WTC11 (cell line): ENCODE data around the gene ZBTB22.

ENCODE experiments used
- CREB1 ChIP-seq: sonication (generic); formaldehyde crosslinking; IDR thresholded peaks from 2 replicates; pipeline ENCODE4 v1.8.0; 2023; ENCODE audit warnings: mild to moderate bottlenecking, missing genetic modification reagents
- SP1 ChIP-seq: sonication (generic); formaldehyde crosslinking; conservative IDR thresholded peaks from 2 replicates; pipeline ENCODE4 v1.8.1; 2022; ENCODE audit warnings: missing genetic modification reagents
- ZNF263 ChIP-seq: sonication (generic); formaldehyde crosslinking; IDR thresholded peaks from 2 replicates; pipeline ENCODE4 v1.8.1; 2022; ENCODE audit warnings: low read depth, mild to moderate bottlenecking, moderate library complexity, missing genetic modification reagents
- TF ChIP-seq, protein P1 (sequence below): fragments of 200-600 bp; IDR thresholded peaks from 2 replicates; pipeline ENCODE4 v1.8.0; 2022; ENCODE audit warnings: antibody characterized with exemption
- TF ChIP-seq, protein P2 (sequence below): sonication (generic); formaldehyde crosslinking; IDR thresholded peaks from 2 replicates; pipeline ENCODE4 v1.8.0; 2023; ENCODE audit warnings: mild to moderate bottlenecking, missing genetic modification reagents

DNA sequence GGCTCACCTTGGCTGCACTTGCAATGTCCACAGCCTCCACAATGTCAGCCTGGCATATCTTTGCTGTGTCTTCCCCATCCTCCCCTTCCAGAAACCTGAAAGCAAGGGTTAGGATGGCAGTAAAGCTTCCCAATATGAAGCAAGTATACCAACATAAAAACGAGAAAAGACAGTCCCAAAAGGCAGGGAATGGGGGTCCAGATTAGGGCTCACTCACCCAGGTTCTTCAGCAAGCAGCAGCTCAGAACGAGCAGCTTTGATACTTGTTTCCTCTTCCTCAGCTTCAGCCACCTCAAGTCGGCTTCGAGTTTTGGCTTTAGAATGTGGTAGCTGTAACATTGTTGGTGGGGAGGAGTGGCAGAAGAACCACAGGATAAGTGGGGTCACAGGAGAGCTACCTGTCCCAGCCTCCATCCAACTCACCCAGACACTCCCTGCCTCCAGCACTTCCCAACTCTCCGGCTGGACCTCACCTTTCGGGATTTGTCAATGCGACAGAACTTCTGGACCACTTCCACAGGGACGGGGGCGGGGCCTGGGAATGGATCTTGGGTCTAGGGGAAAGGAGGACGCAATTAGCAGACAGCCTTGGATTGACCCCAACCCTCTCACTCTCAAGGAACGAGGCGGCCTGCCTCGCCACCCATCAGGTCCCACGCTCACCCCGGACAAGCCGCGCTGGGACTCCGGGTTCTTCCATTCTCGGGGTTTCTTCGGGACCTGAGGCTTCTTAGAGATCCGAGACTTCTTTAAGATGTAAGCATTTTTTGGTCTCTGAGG is 29.2 kb downstream of the ZBTB22 start:
- TF ChIP-seq SP1 (no peak), CREB1 (CRISPR knock-in tag) (no peak), ZNF263 (no peak)
- TF ChIP-seq, protein P1, sequence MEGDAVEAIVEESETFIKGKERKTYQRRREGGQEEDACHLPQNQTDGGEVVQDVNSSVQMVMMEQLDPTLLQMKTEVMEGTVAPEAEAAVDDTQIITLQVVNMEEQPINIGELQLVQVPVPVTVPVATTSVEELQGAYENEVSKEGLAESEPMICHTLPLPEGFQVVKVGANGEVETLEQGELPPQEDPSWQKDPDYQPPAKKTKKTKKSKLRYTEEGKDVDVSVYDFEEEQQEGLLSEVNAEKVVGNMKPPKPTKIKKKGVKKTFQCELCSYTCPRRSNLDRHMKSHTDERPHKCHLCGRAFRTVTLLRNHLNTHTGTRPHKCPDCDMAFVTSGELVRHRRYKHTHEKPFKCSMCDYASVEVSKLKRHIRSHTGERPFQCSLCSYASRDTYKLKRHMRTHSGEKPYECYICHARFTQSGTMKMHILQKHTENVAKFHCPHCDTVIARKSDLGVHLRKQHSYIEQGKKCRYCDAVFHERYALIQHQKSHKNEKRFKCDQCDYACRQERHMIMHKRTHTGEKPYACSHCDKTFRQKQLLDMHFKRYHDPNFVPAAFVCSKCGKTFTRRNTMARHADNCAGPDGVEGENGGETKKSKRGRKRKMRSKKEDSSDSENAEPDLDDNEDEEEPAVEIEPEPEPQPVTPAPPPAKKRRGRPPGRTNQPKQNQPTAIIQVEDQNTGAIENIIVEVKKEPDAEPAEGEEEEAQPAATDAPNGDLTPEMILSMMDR = no peak
- TF ChIP-seq, protein P2, sequence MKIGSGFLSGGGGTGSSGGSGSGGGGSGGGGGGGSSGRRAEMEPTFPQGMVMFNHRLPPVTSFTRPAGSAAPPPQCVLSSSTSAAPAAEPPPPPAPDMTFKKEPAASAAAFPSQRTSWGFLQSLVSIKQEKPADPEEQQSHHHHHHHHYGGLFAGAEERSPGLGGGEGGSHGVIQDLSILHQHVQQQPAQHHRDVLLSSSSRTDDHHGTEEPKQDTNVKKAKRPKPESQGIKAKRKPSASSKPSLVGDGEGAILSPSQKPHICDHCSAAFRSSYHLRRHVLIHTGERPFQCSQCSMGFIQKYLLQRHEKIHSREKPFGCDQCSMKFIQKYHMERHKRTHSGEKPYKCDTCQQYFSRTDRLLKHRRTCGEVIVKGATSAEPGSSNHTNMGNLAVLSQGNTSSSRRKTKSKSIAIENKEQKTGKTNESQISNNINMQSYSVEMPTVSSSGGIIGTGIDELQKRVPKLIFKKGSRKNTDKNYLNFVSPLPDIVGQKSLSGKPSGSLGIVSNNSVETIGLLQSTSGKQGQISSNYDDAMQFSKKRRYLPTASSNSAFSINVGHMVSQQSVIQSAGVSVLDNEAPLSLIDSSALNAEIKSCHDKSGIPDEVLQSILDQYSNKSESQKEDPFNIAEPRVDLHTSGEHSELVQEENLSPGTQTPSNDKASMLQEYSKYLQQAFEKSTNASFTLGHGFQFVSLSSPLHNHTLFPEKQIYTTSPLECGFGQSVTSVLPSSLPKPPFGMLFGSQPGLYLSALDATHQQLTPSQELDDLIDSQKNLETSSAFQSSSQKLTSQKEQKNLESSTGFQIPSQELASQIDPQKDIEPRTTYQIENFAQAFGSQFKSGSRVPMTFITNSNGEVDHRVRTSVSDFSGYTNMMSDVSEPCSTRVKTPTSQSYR (CRISPR knock-in tag) = no peak
